ENCODE results near the gene FAF1.
"Not testable (repeated sequence)": the region's sequence is repeated elsewhere in the genome, so short reads cannot be mapped to it uniquely, and the experiment has no call there.

FAF1 gene

GRCh38 chr1:50902419-50902818, 57.6 kb downstream of the FAF1 start:
- no peak overlapping the region for H3K4me3 ChIP-seq (ENCODE audit: low read length)
- DNase-seq (ENCODE audit: low read depth), result no peak
- no peak for TF ChIP-seq CTCF (conservative IDR thresholded peaks at IDR 0.05; ENCODE audit: low read length)

- DNase-seq (ENCODE audit: low read depth), result no peak
- no peak for TF ChIP-seq CTCF (conservative IDR thresholded peaks at IDR 0.05; ENCODE audit: low read length)
- H3K4me3 ChIP-seq (ENCODE audit: low read length), result no peak overlapping the region
Observed at GRCh38 chr1:50901872-50902271, 58.2 kb downstream of the FAF1 start.

DNA sequence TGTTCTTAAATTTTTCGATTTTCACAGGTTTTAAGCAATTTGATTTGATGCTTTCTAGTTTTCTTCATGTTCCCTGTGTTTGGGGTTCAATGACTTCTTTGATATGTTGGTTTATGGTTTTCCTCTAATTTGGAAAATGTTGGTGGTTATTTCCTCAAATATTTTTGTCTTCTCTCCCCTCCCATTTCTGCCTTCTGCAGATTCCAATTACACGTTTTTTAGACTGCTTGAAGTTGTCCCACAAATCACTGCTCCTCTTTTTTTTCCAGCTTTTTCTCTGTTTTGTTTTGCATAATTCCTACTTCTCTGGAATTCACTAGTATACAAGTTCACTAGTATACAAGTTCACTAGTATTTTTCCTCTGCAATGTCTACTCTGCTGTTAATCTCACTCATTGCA, 61.3 kb downstream of the FAF1 start:
- no peak overlapping the region for H3K4me3 ChIP-seq (ENCODE audit: low read length)
- no peak for TF ChIP-seq CTCF (conservative IDR thresholded peaks at IDR 0.05; ENCODE audit: low read length)
- DNase-seq (ENCODE audit: low read depth), result no peak

DNA sequence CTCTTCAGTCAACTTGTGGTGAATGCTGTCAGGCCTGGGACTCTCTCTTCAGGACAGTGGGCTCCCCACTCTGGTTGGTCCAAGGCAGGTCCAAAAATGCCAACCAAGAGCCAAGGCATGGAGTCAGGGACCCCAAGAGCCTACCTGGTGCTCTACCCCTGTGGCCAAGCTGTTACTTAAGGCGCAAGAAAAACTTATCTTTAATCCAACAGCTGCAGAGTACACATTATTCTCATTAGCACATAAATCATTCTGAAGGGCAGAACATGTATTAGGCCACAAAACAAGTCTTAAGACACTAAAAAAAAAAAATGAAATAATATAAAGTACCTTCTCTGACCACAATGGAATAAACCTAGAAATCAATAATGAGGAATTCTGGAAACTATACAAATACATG, 65.7 kb downstream of the FAF1 start:
- no peak for DNase-seq (ENCODE audit: low read depth)
- no peak for TF ChIP-seq CTCF (conservative IDR thresholded peaks at IDR 0.05; ENCODE audit: low read length)
- H3K4me3 ChIP-seq (ENCODE audit: low read length), result no peak overlapping the region

DNA sequence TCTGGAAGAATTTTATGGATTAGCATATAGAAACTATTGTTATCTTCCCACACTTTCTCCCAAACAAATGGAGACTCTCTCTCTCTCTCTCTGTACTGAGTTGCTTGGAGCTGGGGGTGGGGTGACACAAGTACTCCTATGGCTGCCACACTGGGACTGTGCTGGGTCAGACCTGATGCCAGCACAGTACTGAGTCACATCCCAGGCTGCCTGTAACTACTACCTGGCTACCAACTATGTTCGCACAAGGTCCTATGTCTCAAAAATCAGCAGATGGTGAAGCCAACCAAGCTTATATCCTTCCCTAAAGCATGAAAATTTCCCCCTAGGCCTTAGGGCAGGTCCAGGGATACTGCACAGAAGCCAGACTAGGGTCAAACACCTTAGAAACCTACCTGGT, 66.6 kb downstream of the FAF1 start:
- DNase-seq (ENCODE audit: low read depth), result no peak
- TF ChIP-seq CTCF (conservative IDR thresholded peaks at IDR 0.05; ENCODE audit: low read length), result no peak
- H3K4me3 ChIP-seq (ENCODE audit: low read length), result no peak overlapping the region

- not testable (repeated sequence) for H3K4me3 ChIP-seq (ENCODE audit: low read length); DNase-seq (ENCODE audit: low read depth)
Observed at GRCh38 chr1:50887555-50887954, 72.5 kb downstream of the FAF1 start.

DNA sequence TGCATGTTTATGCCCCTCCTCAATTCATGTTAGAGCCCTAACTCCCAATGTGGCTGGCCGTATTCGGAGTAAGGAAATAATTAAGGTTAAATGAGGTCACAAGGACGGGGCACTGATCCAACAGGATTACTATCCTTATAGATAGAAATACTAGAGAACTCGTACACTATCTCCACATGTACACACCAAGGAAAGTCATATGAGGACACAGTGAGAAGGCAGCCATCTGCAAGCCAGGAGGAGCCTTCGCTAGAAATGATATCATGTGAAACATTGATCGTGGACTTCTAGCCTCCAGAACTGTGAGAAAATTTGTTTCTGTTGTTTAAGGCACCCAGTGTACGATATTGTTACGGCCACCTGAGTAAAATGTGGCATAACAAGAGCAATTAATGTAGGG, 79.7 kb downstream of the FAF1 start:
- DNase-seq (ENCODE audit: low read depth), result peak; percentile 22
- H3K4me3 ChIP-seq (ENCODE audit: low read length), result no peak overlapping the region
- no peak for TF ChIP-seq CTCF (conservative IDR thresholded peaks at IDR 0.05; ENCODE audit: low read length)

DNA sequence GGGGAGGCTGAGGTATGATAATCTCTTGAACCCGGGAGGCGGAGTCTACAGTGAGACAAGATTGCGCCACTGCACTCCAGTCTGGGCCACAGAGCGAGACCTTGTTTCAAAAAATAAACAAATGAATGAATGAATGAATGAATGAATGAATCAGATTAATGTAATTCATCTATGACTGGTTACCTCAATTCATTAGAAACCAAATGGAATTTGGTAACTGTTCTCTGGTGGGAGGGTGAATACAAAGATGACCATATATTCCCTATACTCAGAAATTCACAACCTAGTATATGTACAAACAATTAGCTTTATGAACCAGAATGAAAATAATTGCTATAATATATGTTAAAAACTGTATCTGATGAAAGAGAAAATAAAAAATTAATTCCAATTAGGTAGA, 80.9 kb downstream of the FAF1 start:
- no peak overlapping the region for H3K4me3 ChIP-seq (ENCODE audit: low read length)
- DNase-seq (ENCODE audit: low read depth), result no peak
- no peak for TF ChIP-seq CTCF (conservative IDR thresholded peaks at IDR 0.05; ENCODE audit: low read length)
